Measurements from ENCODE around the gene OR5F1. TPM values are rescaled to one million over a fixed set of nuclear protein-coding genes. Genes with fewer than 3 reads are reported as not detected.

OR5F1 gene
- polyA plus RNA-seq, 2 of the 4 experiments (the other 2 are of a cell fraction) = not detected

Other genes starting within 250 kb of the OR5F1 start
- gene OR5D13, start 221.2 kb downstream of the OR5F1 start, polyA plus RNA-seq (2011; rRNA removed) = not detected in 2 replicates
- not detected in 3 replicates for gene OR5D13, start 221.2 kb downstream of the OR5F1 start, polyA plus RNA-seq (2017; fragmentation: RNase III; extraction: RNeasy Plus Mini Kit Qiagen cat#74134 plus additional on column Dnase treatment)
- not detected in 2 replicates for gene OR5D14, start 199.1 kb downstream of the OR5F1 start, polyA plus RNA-seq (2011; rRNA removed)
- gene OR5D14, start 199.1 kb downstream of the OR5F1 start, polyA plus RNA-seq (2017; fragmentation: RNase III; extraction: RNeasy Plus Mini Kit Qiagen cat#74134 plus additional on column Dnase treatment) = not detected in 3 replicates
- not detected in 2 replicates for gene OR5L1, start 183.3 kb downstream of the OR5F1 start, polyA plus RNA-seq (2011; rRNA removed)
- gene OR5L1, start 183.3 kb downstream of the OR5F1 start, polyA plus RNA-seq (2017; fragmentation: RNase III; extraction: RNeasy Plus Mini Kit Qiagen cat#74134 plus additional on column Dnase treatment) = not detected in 3 replicates
- not detected in 2 replicates for gene OR5D18, start 175.0 kb downstream of the OR5F1 start, polyA plus RNA-seq (2011; rRNA removed)
- not detected in 3 replicates for gene OR5D18, start 175.0 kb downstream of the OR5F1 start, polyA plus RNA-seq (2017; fragmentation: RNase III; extraction: RNeasy Plus Mini Kit Qiagen cat#74134 plus additional on column Dnase treatment)
- gene OR5L2, start 167.4 kb downstream of the OR5F1 start, polyA plus RNA-seq (2011; rRNA removed) = not detected in 2 replicates
- gene OR5L2, start 167.4 kb downstream of the OR5F1 start, polyA plus RNA-seq (2017; fragmentation: RNase III; extraction: RNeasy Plus Mini Kit Qiagen cat#74134 plus additional on column Dnase treatment) = not detected in 3 replicates
- not detected in 2 replicates for gene OR5D16, start 155.9 kb downstream of the OR5F1 start, polyA plus RNA-seq (2011; rRNA removed)
- gene OR5D16, start 155.9 kb downstream of the OR5F1 start, polyA plus RNA-seq (2017; fragmentation: RNase III; extraction: RNeasy Plus Mini Kit Qiagen cat#74134 plus additional on column Dnase treatment) = not detected in 3 replicates
- not detected in 2 replicates for gene TRIM51, start 111.3 kb downstream of the OR5F1 start, polyA plus RNA-seq (2011; rRNA removed)
- gene TRIM51, start 111.3 kb downstream of the OR5F1 start, polyA plus RNA-seq (2017; fragmentation: RNase III; extraction: RNeasy Plus Mini Kit Qiagen cat#74134 plus additional on column Dnase treatment) = not detected in 3 replicates
- not detected in 2 replicates for gene OR5W2, start 80.0 kb downstream of the OR5F1 start, polyA plus RNA-seq (2011; rRNA removed)
- not detected in 3 replicates for gene OR5W2, start 80.0 kb downstream of the OR5F1 start, polyA plus RNA-seq (2017; fragmentation: RNase III; extraction: RNeasy Plus Mini Kit Qiagen cat#74134 plus additional on column Dnase treatment)
- gene OR5I1, start 58.2 kb downstream of the OR5F1 start, polyA plus RNA-seq (2011; rRNA removed) = not detected in 2 replicates
- not detected in 3 replicates for gene OR5I1, start 58.2 kb downstream of the OR5F1 start, polyA plus RNA-seq (2017; fragmentation: RNase III; extraction: RNeasy Plus Mini Kit Qiagen cat#74134 plus additional on column Dnase treatment)
- not detected in 2 replicates for gene OR10AG1, start 24.7 kb downstream of the OR5F1 start, polyA plus RNA-seq (2011; rRNA removed)
- not detected in 3 replicates for gene OR10AG1, start 24.7 kb downstream of the OR5F1 start, polyA plus RNA-seq (2017; fragmentation: RNase III; extraction: RNeasy Plus Mini Kit Qiagen cat#74134 plus additional on column Dnase treatment)
- not detected in 2 replicates for gene OR5AS1, start 33.0 kb upstream of the OR5F1 start, polyA plus RNA-seq (2011; rRNA removed)
- gene OR5AS1, start 33.0 kb upstream of the OR5F1 start, polyA plus RNA-seq (2017; fragmentation: RNase III; extraction: RNeasy Plus Mini Kit Qiagen cat#74134 plus additional on column Dnase treatment) = not detected in 3 replicates
- gene OR8I2, start 98.7 kb upstream of the OR5F1 start, polyA plus RNA-seq (2011; rRNA removed) = not detected in 2 replicates
- gene OR8I2, start 98.7 kb upstream of the OR5F1 start, polyA plus RNA-seq (2017; fragmentation: RNase III; extraction: RNeasy Plus Mini Kit Qiagen cat#74134 plus additional on column Dnase treatment) = not detected in 3 replicates
- gene OR8H2, start 109.1 kb upstream of the OR5F1 start, polyA plus RNA-seq (2011; rRNA removed) = not detected in 2 replicates
- gene OR8H2, start 109.1 kb upstream of the OR5F1 start, polyA plus RNA-seq (2017; fragmentation: RNase III; extraction: RNeasy Plus Mini Kit Qiagen cat#74134 plus additional on column Dnase treatment) = not detected in 3 replicates
- gene OR8H3, start 127.7 kb upstream of the OR5F1 start, polyA plus RNA-seq (2011; rRNA removed) = not detected in 2 replicates
- gene OR8H3, start 127.7 kb upstream of the OR5F1 start, polyA plus RNA-seq (2017; fragmentation: RNase III; extraction: RNeasy Plus Mini Kit Qiagen cat#74134 plus additional on column Dnase treatment) = not detected in 3 replicates
- not detected in 2 replicates for gene OR8J3, start 145.6 kb upstream of the OR5F1 start, polyA plus RNA-seq (2011; rRNA removed)
- gene OR8J3, start 145.6 kb upstream of the OR5F1 start, polyA plus RNA-seq (2017; fragmentation: RNase III; extraction: RNeasy Plus Mini Kit Qiagen cat#74134 plus additional on column Dnase treatment) = not detected in 3 replicates
- gene OR8K5, start 165.7 kb upstream of the OR5F1 start, polyA plus RNA-seq (2011; rRNA removed) = not detected in 2 replicates
- gene OR8K5, start 165.7 kb upstream of the OR5F1 start, polyA plus RNA-seq (2017; fragmentation: RNase III; extraction: RNeasy Plus Mini Kit Qiagen cat#74134 plus additional on column Dnase treatment) = not detected in 3 replicates
- gene OR5J2, start 182.0 kb upstream of the OR5F1 start, polyA plus RNA-seq (2011; rRNA removed) = not detected in 2 replicates
- gene OR5J2, start 182.0 kb upstream of the OR5F1 start, polyA plus RNA-seq (2017; fragmentation: RNase III; extraction: RNeasy Plus Mini Kit Qiagen cat#74134 plus additional on column Dnase treatment) = not detected in 3 replicates
- not detected in 2 replicates for gene OR5T2, start 239.6 kb upstream of the OR5F1 start, polyA plus RNA-seq (2011; rRNA removed)
- gene OR5T2, start 239.6 kb upstream of the OR5F1 start, polyA plus RNA-seq (2017; fragmentation: RNase III; extraction: RNeasy Plus Mini Kit Qiagen cat#74134 plus additional on column Dnase treatment) = not detected in 3 replicates